Astrocyte (in vitro differentiated cells and primary cell): ENCODE data around the gene ISL2.
A peak's percentile ranks its signal among the peaks of the same experiment; 100 is the strongest.

ENCODE experiments used
- EZH2 ChIP-seq: IDR thresholded peaks from 2 replicates; pipeline ENCODE4 v1.6.1; 2012; ENCODE audit warnings: mild to moderate bottlenecking, low read length, inconsistent platforms; ENCODE audit not compliant: insufficient read depth
- TF ChIP-seq, protein P1 (sequence below): IDR thresholded peaks from 2 replicates; pipeline ENCODE4 v1.5.1; 2011; ENCODE audit warnings: low read depth, mild to moderate bottlenecking, inconsistent platforms, low read length, moderate library complexity; ENCODE audit not compliant: insufficient read depth

DNA sequence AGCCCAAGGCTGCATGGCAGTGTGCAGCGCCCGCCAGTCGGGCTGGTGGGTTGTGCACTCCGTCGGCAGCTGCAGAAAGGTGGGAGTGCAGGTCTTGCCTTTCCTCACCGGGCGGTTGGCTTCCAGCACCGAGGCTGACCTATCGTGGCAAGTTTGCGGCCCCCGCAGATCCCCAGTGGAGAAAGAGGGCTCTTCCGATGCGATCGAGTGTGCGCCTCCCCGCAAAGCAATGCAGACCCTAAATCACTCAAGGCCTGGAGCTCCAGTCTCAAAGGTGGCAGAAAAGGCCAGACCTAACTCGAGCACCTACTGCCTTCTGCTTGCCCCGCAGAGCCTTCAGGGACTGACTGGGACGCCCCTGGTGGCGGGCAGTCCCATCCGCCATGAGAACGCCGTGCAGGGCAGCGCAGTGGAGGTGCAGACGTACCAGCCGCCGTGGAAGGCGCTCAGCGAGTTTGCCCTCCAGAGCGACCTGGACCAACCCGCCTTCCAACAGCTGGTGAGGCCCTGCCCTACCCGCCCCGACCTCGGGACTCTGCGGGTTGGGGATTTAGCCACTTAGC lies 4.3 kb downstream of the ISL2 start:
- TF ChIP-seq, protein P1, sequence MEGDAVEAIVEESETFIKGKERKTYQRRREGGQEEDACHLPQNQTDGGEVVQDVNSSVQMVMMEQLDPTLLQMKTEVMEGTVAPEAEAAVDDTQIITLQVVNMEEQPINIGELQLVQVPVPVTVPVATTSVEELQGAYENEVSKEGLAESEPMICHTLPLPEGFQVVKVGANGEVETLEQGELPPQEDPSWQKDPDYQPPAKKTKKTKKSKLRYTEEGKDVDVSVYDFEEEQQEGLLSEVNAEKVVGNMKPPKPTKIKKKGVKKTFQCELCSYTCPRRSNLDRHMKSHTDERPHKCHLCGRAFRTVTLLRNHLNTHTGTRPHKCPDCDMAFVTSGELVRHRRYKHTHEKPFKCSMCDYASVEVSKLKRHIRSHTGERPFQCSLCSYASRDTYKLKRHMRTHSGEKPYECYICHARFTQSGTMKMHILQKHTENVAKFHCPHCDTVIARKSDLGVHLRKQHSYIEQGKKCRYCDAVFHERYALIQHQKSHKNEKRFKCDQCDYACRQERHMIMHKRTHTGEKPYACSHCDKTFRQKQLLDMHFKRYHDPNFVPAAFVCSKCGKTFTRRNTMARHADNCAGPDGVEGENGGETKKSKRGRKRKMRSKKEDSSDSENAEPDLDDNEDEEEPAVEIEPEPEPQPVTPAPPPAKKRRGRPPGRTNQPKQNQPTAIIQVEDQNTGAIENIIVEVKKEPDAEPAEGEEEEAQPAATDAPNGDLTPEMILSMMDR, result no peak
- TF ChIP-seq EZH2, result peak; percentile 96
